ENCODE data around the gene MFSD6L.

MFSD6L gene

GRCh38 chr17:8794636-8795035 is 4.5 kb downstream of the MFSD6L start:
- no peak for DNase-seq (ENCODE audit: low read depth, low spot score)
- no peak overlapping the region for H3K27ac ChIP-seq

DNA sequence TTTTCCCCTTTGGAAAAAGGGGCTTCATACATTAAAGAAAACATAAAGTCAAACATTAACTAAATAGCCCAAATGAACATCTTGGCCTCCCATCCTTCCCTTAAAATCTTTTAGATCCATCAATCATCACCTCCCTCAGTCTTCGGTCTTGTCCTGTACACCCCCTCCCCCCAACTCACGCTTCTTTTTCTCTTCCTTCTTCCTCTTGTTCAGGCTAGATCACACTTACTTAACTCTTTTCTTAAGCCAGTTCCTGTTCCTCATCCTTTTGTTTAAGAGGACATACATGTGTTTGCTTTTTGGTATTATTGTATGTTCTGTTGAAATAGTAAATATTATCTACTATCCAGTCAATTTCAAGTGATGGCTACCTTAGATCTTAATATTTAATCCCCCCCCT is 5.5 kb downstream of the MFSD6L start:
- DNase-seq (ENCODE audit: low read depth, low spot score), result no peak
- no peak overlapping the region for H3K27ac ChIP-seq

DNA sequence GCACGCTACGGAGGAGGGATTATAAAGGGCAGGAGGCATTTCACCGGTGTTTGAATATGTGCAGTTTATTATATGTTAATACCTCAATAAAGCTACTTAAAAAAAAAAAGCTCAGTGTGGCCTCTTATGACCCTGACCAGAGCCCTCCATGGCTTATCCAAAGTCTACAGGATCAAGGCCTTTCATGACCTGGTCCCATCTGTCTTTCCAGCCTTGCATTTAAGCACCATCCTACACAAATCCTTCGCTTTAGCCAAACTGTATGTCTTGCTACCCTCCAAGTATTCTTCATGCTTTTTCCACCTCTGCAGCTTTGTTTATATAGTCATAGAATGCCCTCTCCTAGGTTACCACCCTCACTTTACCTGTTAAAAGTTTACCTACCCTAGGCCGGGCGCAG is 6.5 kb downstream of the MFSD6L start:
- H3K27ac ChIP-seq, result no peak overlapping the region

DNA sequence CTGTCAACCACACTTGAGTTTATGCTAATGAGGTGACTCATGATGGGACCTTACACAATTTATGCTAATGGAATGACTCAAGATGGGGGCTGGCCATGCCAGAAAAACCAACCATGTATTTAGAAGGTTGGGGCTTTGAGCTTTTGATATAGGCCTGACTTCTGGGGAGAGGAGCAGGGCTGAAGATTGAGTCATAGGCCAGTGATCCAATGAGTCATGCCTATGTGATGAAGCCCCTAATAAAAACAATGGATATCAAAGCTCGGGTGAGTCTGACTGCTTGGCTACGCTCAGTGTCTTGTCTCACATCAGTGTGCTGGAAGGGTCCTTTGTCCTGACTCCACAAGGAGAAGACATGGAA is 7.3 kb downstream of the MFSD6L start:
- DNase-seq (ENCODE audit: low read depth, low spot score), result peak; percentile 34
- no peak overlapping the region for H3K27ac ChIP-seq

More for the DNA sequence above, 6.5 kb downstream of the MFSD6L start:
- DNase-seq (ENCODE audit: low read depth, low spot score), result no peak

GRCh38 chr17:8791248-8791909 is 7.8 kb downstream of the MFSD6L start:
- DNase-seq (ENCODE audit: low read depth, low spot score), result no peak
- H3K27ac ChIP-seq, result no peak overlapping the region

GRCh38 chr17:8789743-8790142 is 9.4 kb downstream of the MFSD6L start:
- DNase-seq (ENCODE audit: low read depth, low spot score), result no peak
- H3K27ac ChIP-seq, result no peak overlapping the region

GRCh38 chr17:8788998-8789397 is 10.2 kb downstream of the MFSD6L start:
- no peak for DNase-seq (ENCODE audit: low read depth, low spot score)
- no peak overlapping the region for H3K27ac ChIP-seq

GRCh38 chr17:8785547-8786413 is 13.4 kb downstream of the MFSD6L start:
- DNase-seq (ENCODE audit: low read depth, low spot score), result no peak
- H3K27ac ChIP-seq, result no peak overlapping the region

DNA sequence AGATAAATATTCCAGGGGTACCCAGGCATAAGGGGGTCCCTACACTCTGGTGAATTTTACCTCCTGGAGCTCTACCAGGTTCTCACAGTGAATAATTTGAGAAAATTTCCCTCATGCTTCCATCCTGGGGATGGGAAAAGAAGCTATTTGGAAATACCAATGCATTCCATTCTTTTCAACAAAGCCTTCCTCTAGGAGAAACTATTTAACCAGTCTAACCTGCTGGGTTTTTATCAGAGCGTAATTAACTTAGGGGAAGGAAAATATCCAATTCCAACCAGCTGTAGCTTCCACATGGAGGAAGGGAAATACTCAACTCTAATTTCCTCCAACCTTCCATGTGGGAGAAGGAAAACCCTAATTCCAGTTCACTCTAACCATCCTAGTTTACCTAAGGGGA is 17.0 kb downstream of the MFSD6L start:
- no peak overlapping the region for H3K27ac ChIP-seq
- DNase-seq (ENCODE audit: low read depth, low spot score), result no peak

DNA sequence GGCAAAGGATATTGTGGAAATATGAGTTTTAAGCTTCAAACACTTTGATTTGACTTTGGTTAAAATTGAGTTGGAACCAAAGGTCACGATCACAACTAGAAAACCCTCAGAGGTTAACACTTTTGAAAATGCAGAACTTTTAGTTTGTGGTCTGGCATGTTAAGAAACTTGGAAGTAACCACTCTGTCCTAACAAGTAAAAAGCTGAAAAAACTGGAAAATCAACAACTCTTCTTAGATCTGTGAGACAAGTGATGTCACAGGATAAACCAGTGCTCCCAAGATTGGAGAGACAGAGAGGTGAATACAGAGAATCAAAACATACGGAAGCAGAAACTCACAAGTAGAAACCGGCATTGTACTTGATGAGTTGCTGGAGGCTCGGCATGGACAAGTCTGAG is 17.4 kb downstream of the MFSD6L start:
- no peak for DNase-seq (ENCODE audit: low read depth, low spot score)
- no peak overlapping the region for H3K27ac ChIP-seq

GRCh38 chr17:8776881-8777280 is 22.3 kb downstream of the MFSD6L start:
- no peak overlapping the region for H3K27ac ChIP-seq
- no peak for DNase-seq (ENCODE audit: low read depth, low spot score)

- H3K27ac ChIP-seq, result no peak overlapping the region
- DNase-seq (ENCODE audit: low read depth, low spot score), result no peak
These were observed 22.9 kb downstream of the MFSD6L start for GRCh38 chr17:8776248-8776647.

DNA sequence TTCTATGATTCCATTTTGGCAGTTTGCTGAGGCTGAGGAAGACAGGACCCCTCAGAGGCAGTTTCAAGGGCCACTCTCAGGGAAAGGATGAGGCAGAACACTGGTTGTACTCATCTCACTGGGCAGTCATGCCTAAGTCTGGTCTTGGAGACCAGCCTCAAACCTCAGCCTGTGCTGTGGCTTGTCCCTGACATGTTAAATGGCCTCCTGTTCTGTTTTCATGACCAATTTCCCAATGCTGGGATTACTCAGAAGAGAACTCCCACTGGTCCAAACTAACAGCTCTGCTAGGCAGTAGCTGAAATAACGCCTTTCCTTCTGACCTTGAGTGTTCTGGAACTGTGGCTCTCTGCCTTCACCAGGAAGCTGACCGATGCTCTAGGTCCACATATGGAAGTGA is 32.4 kb downstream of the MFSD6L start:
- DNase-seq (ENCODE audit: low read depth, low spot score), result no peak
- H3K27ac ChIP-seq, result no peak overlapping the region

DNA sequence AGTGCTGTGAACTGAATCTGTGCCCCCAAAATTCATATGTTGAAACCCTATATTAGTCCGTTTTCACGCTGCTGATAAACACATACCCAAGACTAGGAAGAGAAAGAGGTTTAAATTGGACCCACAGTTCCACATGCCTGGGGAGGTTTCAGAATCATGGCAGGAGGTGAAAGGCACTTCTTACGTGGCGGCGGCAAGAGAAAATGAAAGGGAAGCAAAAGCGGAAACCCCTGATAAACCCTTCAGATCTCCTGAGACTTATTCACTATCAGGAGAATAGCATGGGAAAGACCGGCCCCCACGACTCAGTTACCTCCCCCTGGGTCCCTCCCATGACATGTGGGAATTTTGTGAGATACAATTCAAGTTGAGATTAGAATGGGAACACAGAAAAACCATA is 37.2 kb downstream of the MFSD6L start:
- H3K27ac ChIP-seq, result no peak overlapping the region
- no peak for DNase-seq (ENCODE audit: low read depth, low spot score)

- H3K27ac ChIP-seq, result no peak within 1 kb of the TSS
- no peak for DNase-seq (ENCODE audit: low read depth, low spot score)
These were observed 41.0 kb downstream of the MFSD6L start, which contains the start of gene SPDYE4 for GRCh38 chr17:8758137-8758596. TSS of gene SPDYE4 (minus strand) at chr17:8758546. CDS start at chr17:8758382, 164 bp downstream.

GRCh38 chr17:8757189-8757588 is 42.0 kb downstream of the MFSD6L start:
- no peak overlapping the region for H3K27ac ChIP-seq
- DNase-seq (ENCODE audit: low read depth, low spot score), result no peak

GRCh38 chr17:8755590-8756255 is 43.4 kb downstream of the MFSD6L start:
- no peak overlapping the region for H3K27ac ChIP-seq
- no peak for DNase-seq (ENCODE audit: low read depth, low spot score)

GRCh38 chr17:8754890-8755289 is 44.3 kb downstream of the MFSD6L start:
- DNase-seq (ENCODE audit: low read depth, low spot score), result no peak
- H3K27ac ChIP-seq, result no peak overlapping the region

GRCh38 chr17:8753976-8754440 is 45.2 kb downstream of the MFSD6L start:
- DNase-seq (ENCODE audit: low read depth, low spot score), result no peak
- no peak overlapping the region for H3K27ac ChIP-seq

- DNase-seq (ENCODE audit: low read depth, low spot score), result no peak
- H3K27ac ChIP-seq, result no peak overlapping the region
These were observed 45.8 kb downstream of the MFSD6L start for GRCh38 chr17:8753136-8753975.

Data from epithelial cell of prostate (primary cell).